NB4 (cell line): ENCODE data around the gene UBE2Q1.

Experiments used
- CTCF ChIP-seq: IDR thresholded peaks from one replicate; pipeline ENCODE4 v1.5.1; 2012; ENCODE audit warnings: low read depth, low read length
- MAX ChIP-seq: IDR thresholded peaks from 2 replicates; pipeline ENCODE4 v1.6.1; 2011; ENCODE audit warnings: low read depth, low read length
- POLR2A ChIP-seq: IDR thresholded peaks from 2 replicates; pipeline ENCODE4 v1.6.1; 2011; ENCODE audit warnings: mild to moderate bottlenecking; ENCODE audit not compliant: insufficient read length; ENCODE audit errors: extremely low read depth

- no peak for TF ChIP-seq CTCF
- no peak for TF ChIP-seq POLR2A
- TF ChIP-seq MAX, result no peak
These were observed 17.6 kb upstream of the UBE2Q1 start for GRCh38 chr1:154575951-154576566.
